H1 (cell line): Measurements from ENCODE around the gene RAD51B. TPM values are rescaled to one million over a fixed set of nuclear protein-coding genes. Genes with fewer than 3 reads are reported as not detected.

Source experiments
- ASH2L ChIP-seq: fragments of 200-600, 300-600 bp; sonication (generic); IDR thresholded peaks from one replicate; pipeline ENCODE4 v1.7.1; 2017; ENCODE audit warnings: low read length
- BCL11A ChIP-seq, 2 experiments: IDR thresholded peaks; one replicate each; pipeline ENCODE4 v1.6.1; 2011; ENCODE audit warnings: low read depth in 2 of 2, low read length in 2 of 2, mild to moderate bottlenecking in 2 of 2
- CBX8 ChIP-seq: fragments of 300-800, 300-1000 bp; sonication (generic); IDR thresholded peaks from 2 replicates; pipeline ENCODE4 v1.7.1; 2016; ENCODE audit warnings: low read depth, low read length, borderline replicate concordance
- CEBPB ChIP-seq: IDR thresholded peaks from 2 replicates; pipeline ENCODE4 v1.6.1; 2012; ENCODE audit warnings: low read depth, low read length
- CTBP2 ChIP-seq: IDR thresholded peaks from 2 replicates; pipeline ENCODE4 v1.7.0; 2011; ENCODE audit warnings: borderline replicate concordance, mild to moderate bottlenecking, moderate library complexity, mixed read lengths, low read length; ENCODE audit not compliant: insufficient read depth, insufficient read length
- GTF2F1 ChIP-seq: IDR thresholded peaks from 2 replicates; pipeline ENCODE4 v1.6.1; 2012; ENCODE audit warnings: low read depth, low read length, improper control_type of control experiment, borderline replicate concordance
- POLR2AphosphoS5 ChIP-seq: IDR thresholded peaks from 2 replicates; pipeline ENCODE4 v1.6.1; 2011; ENCODE audit warnings: low read depth, low read length
- RNF2 ChIP-seq: fragments of 200-900, 300-1000 bp; sonication (generic); IDR thresholded peaks from 2 replicates; pipeline ENCODE4 v1.7.1; 2016; ENCODE audit warnings: borderline replicate concordance, low read depth, mild to moderate bottlenecking, antibody characterized with exemption, low read length; ENCODE audit not compliant: poor library complexity, severe bottlenecking; ENCODE audit errors: missing control alignments
- TAF1 ChIP-seq: IDR thresholded peaks from 2 replicates; pipeline ENCODE4 v1.6.1; 2011; ENCODE audit warnings: mild to moderate bottlenecking, low read depth, low read length
- YY1 ChIP-seq: IDR thresholded peaks from 2 replicates; pipeline ENCODE4 v1.6.1; 2011; ENCODE audit warnings: low read depth, mild to moderate bottlenecking, low read length
- polyA plus RNA-seq, 7 experiments: library from polyadenylated mRNA; depleted of rRNA in 3 of 7; stranded (reverse) in 5 of 7; unstranded in 2 of 7; fragments of >200 nt in 5 of 7; fragments of 200-250 nt in 2 of 7; gene quantifications; 1 replicate in 5 of 7; 2 replicates in 1 of 7; 4 replicates in 1 of 7; pipeline versions ENCODE4 v1.2.1 to v1.2.3, GENCODE V29; 2011 to 2013; ENCODE audit warnings: missing spikeins in 2 of 7, mixed read lengths in 2 of 7
- total RNA-seq: library from RNA; stranded (reverse); fragmentation: NEBNext Ultra II Directional; extraction: Animal tissue kit (Norgen Biotek cat#: 25700); gene quantifications from 2 replicates; pipeline ENCODE4 v1.2.1, GENCODE V29; 2021

Gene RAD51B
- total and polyA plus RNA-seq, 2 of the 8 experiments (the other 6 are each of a cell fraction or from before 2014, with no cell fraction given), result 3.9 to 14.9 TPM

GRCh38 chr14:67971627-67972625 lies 152.3 kb downstream of the RAD51B start (continued):
- TF ChIP-seq ASH2L (no peak), YY1 (no peak), POLR2AphosphoS5 (no peak), CEBPB (no peak), RNF2 (no peak), CBX8 (no peak), BCL11A (IDR thresholded peaks at IDR 0.05; ENCODE audit: low read depth in 2 of 2, low read length in 2 of 2) (no peak), TAF1 (no peak), GTF2F1 (no peak), CTBP2 (no peak)
